GM19467 (cell line): Measurements from ENCODE around the gene SNX2.

Experiments used
- ATAC-seq: cut with Tn5 transposase; IDR thresholded peaks from one replicate; pipeline ENCODE4 v1.9.1; 2021; ENCODE audit warnings: mild to moderate bottlenecking, moderate library complexity; ENCODE audit not compliant: unreplicated experiment

The SNX2 gene

GRCh38 chr5:122772446-122772845, 2.4 kb upstream of the SNX2 start:
- no peak for ATAC-seq

DNA sequence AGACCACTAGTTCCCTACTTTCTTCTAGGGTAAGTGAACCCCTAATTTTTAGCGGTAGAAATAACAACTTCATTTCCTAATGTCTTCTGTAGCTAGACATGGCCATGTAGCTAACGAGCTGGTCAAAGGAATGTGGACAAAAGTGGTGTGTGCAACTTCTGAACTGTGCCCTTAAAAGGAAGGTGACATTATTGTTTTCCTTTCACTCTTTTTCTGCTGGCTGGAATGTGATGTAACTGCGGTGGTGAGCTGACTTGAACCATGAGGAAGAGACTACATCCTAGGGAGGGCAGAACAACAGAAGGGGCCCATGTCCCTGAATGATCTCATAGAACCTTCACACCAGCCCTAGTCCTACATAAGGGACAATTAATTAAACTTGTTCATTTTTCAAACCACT, 1.3 kb upstream of the SNX2 start:
- no peak for ATAC-seq

DNA sequence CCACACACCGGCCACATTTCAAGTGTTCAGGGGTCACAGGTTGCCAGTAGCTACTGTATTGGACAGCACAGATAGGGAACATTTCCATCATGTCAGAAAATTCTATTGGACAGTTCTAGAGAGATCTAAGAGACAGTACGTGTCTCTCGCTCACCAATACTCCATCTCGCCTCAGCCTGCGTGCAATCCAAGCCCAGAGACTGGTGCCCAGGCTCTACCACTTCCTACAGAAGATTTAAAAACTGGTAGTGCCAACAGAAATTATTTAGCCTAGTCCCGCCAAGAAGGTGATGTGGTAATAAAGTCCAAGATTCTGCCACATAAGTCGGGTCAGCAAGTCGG, 390 bp upstream of the SNX2 start:
- peak; percentile 27 for ATAC-seq

DNA sequence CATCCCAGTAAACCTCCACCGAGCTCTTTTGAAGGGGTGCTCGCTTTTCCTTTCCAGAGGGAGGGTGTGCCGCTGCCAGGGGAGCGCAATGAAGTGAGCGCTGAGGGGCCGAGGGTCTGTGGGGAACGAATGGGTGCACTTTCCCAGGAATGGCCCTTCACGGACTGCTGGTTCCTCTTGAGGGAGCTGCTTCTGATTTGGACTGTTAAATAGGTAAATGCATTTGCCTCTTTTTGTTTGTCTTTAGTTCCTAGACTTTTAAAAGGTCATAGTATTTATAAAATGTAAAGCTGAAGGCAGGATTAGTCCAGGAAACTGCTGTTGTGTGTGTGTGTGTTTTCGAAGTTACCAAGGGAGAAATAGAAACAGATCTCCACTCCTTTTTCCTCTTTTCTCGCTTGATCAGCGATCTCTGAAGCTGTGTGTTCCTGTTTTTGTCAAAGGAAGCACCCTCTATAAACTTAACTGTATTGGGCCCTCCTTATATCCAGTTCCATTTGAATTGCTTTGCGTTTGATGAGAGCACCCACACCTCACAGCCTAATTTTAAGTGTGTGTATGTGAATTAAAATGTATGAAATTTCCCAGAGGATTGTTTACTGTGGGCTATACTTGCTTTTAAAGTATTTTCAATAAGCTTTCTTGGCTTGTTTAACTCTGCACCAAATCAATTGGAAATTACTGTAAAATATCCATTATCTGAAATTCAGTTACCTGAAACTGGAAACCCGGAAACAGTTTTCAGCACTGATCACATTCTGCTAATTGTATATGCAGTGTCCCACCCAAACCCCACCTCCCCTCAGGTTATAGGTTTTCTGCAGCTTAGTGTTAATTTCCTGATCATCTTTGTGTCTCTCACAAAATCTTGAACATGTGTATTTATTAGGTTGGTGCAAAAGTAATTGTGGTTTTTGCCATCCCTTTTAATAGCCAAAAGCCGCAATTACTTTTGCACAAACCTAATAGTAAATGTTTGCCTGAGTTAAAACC, 966 bp downstream of the SNX2 start:
- no peak for ATAC-seq

GRCh38 chr5:122778157-122778556, 3.3 kb downstream of the SNX2 start:
- ATAC-seq = no peak

GRCh38 chr5:122779451-122779850, 4.6 kb downstream of the SNX2 start:
- no peak for ATAC-seq

GRCh38 chr5:122780296-122780695, 5.4 kb downstream of the SNX2 start:
- ATAC-seq = no peak

DNA sequence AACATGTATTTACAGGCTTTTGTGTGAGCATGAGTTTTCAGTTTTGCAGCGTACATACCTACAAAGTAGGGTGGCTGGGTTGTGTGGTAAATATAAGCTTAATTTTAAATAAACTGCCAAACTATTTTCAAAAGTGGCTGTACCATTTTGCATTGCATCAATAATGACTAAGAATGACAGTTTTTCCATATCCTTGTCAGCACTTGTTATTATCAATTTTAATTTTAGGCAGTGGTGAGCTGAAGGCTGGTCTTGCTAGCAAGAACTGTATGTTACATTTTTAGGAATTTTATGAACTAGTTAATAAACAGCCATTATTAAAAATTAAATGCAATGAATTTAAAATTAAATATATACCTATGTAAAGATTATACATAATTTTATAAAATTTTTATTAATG, 6.6 kb downstream of the SNX2 start:
- ATAC-seq = no peak

- ATAC-seq = no peak
Observed at GRCh38 chr5:122785294-122785693, 10.4 kb downstream of the SNX2 start.

DNA sequence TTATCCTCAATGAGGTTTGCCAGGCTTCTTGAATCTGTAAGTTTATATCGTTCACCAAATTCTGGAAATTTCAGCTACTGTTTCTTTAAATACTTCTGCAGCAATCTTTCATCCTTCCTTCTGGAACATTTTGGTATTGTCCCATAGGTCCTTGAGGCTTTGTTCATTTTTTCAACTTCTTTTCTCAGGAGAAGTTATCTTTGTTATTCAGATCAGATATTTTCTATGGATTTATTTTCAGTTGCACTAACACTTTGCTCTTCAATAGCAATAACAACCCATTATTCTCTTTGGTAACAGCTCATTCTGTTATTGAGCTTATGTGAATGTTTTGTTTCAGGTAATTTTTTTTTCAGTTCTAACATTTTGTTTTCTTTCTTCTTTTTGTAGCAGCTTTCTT, 13.5 kb downstream of the SNX2 start:
- no peak for ATAC-seq

DNA sequence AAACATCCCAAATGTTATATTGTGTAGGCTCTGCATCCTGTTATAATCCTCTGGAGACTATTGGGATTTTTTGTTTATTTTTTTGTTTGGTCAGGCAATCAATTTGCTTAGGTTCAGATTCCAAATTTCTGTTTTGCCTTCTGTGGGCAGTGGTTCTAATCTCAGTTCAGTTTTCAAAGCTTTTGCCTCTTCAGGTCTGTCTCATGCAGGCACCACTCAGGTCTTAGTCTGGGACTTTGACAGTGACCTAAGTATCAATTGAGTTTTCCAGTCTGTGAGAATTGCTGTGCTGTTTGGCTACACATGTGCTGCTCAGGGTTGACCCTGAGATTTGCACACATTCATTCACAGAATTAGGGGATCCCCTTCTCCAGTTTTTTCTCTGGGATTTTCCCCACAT, 14.1 kb downstream of the SNX2 start:
- ATAC-seq = no peak

DNA sequence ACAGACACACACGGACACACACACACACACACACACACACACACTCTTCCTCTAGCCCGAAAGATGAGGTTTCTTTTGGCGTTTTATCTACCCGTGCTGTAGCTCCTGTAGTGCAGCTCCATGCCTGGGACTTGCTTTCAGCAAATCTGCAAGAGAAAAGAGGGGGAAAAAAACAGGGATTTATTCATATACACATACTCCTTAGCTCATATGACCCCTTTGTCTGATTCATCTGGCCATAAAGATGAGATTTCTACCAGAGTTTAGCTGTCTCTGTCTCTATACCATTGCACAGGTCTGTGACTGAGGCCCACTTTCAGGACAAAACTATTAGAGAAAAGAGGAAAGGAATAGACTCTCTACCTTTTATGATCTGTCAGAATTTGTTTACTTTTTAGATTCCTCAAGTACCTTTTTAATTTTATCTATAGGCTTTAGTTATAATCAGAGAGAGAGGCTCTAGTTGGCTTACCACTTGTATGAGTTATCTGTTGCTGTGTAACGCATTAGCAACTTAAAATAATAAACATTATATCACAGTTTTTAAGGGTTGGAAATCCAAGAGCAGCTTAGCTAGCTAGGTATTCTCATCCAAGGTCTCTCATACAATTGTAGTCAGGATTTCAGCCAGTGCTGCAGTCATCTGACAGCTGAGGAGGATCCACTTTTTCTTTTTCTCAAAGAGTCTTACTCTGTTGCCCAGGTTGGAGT, 14.7 kb downstream of the SNX2 start:
- ATAC-seq = no peak

- ATAC-seq = no peak
Observed at GRCh38 chr5:122790354-122791103, 15.6 kb downstream of the SNX2 start.

GRCh38 chr5:122805481-122805880, 30.6 kb downstream of the SNX2 start:
- ATAC-seq = no peak

DNA sequence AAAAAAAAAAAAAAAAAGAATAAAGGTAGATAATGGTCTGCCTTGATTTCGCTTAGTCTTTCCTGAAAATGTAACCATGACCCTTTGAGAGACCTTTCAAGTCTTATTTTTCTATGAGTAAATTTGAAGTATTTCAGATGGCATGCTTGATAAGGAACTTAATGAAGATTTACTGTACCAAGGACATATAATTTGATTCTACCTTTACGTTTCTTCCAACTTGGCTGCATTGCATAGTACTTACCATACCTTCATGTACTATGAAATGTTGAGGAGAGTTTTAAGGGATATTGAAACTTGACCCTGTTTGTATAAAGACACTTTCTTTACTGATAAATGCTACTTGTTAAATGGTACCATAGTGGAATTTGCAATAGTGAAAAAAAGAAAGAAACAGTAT, 35.5 kb downstream of the SNX2 start:
- no peak for ATAC-seq

GRCh38 chr5:122815218-122815767, 40.4 kb downstream of the SNX2 start:
- no peak for ATAC-seq

GRCh38 chr5:122816756-122817155, 41.9 kb downstream of the SNX2 start:
- ATAC-seq = no peak

GRCh38 chr5:122831984-122832383, 57.1 kb downstream of the SNX2 start:
- ATAC-seq = no peak

DNA sequence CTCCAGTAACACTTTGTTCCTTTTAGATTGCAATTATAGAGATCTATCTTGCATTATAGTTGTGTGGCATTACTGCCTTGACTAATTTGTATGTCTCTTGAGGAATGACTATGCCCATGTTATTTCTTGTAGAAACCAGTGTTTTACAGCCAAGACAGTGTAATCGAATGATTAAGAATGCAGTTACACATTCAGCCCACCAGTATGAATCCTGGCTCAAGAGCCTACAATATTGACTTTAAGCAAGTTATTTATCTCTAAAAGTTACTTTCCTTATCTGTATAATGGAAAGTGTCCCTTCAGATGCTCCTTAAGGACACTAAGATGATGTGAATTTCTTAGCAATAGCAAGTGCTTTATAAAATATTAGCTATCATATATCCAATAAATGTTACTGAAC, 60.8 kb downstream of the SNX2 start:
- no peak for ATAC-seq

DNA sequence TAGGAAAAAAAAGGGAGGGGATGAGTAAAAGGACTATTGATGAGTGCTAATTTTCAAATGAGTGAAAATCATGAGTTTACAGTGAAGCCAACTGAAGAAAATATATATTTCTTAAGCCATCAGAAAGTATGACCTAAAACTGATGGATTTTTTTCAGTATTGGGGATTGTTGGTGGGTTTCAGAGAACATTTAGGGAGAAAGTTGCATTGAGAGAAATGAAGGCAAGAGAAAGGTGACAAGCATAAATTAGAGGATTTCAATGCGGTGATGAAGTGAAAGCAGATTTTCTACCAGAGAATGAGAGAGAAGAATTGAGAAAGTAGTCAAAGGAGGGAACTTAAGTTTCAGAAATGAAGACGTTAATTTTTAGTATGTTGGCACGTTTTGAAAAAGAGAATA, 62.1 kb downstream of the SNX2 start:
- no peak for ATAC-seq

DNA sequence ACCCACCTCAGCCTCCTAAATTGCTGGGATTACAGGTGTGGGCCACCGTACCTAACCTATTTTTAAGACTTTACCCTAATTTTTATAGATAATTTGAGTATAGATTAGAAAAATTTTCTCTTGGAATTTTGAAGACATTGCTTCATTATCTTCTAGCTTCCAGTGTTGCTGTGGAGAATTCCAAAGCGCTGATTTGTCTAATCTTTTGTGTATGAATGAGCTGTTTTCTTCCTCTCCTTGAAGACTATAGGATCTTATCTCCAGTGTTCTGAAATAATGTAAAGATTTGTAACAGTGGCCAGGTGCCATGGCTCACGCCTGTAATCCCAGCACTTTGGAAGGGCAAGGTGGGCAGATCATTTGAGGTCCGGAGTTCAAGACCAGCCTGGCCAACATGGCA, 64.9 kb downstream of the SNX2 start:
- ATAC-seq = no peak
